ENCODE results near the gene TECTA.

TECTA gene

GRCh38 chr11:121081321-121081720, 19.7 kb upstream of the TECTA start:
- TF ChIP-seq EZH2 (optimal IDR thresholded peaks at IDR 0.05; ENCODE audit: low read depth, low read length) = no peak
- TF ChIP-seq EZH2phosphoT487 (IDR thresholded peaks at IDR 0.05; ENCODE audit: low read length) = no peak
- no peak for TF ChIP-seq CTCF (IDR thresholded peaks at IDR 0.05; ENCODE audit: low read length)
- DNase-seq = no peak
- Histone ChIP-seq H2AFZ (ENCODE audit: low read length) (no peak overlapping the region), H3K4me1 (ENCODE audit: low read length) (no peaks in the 10 kb centered on the region), H4K20me1 (ENCODE audit: insufficient read depth, low read length) (no peaks in the 10 kb centered on the region), H3F3A (ENCODE audit: insufficient read depth, low read length) (no peaks in the 10 kb centered on the region), H3K27ac (ENCODE audit: low read length) (no peak overlapping the region), H3K36me3 (replicated peaks; ENCODE audit: insufficient read depth, low read length) (0 out of 2 replicates have a peak, but pooled peaks cover 3% of the 10 kb centered on the region), H3K4me2 (ENCODE audit: low read depth, low read length) (no peak overlapping the region), H3K4me3 (ENCODE audit: low read length) (no peak overlapping the region), H3K9me2 (replicated peaks; ENCODE audit: insufficient read depth, low read length) (no peaks in the 10 kb centered on the region), H3K27me3 (replicated peaks; ENCODE audit: insufficient read depth, low read length) (no peaks in the 10 kb centered on the region), H3K9me3 (replicated peaks; ENCODE audit: insufficient read depth, low read length) (no peaks in the 10 kb centered on the region), H3K9ac (ENCODE audit: low read length) (no peak overlapping the region), H3K79me2 (ENCODE audit: low read length) (no peaks in the 10 kb centered on the region)

- no peak for TF ChIP-seq EZH2phosphoT487 (IDR thresholded peaks at IDR 0.05; ENCODE audit: low read length)
- no peak for TF ChIP-seq EZH2 (optimal IDR thresholded peaks at IDR 0.05; ENCODE audit: low read depth, low read length)
- TF ChIP-seq CTCF (IDR thresholded peaks at IDR 0.05; ENCODE audit: low read length) = no peak
- Histone ChIP-seq H3K36me3 (replicated peaks; ENCODE audit: insufficient read depth, low read length) (0 out of 2 replicates have a peak, but pooled peaks cover 3% of the 10 kb centered on the region), H3K27me3 (replicated peaks; ENCODE audit: insufficient read depth, low read length) (no peaks in the 10 kb centered on the region), H3K9ac (ENCODE audit: low read length) (no peak overlapping the region), H3K9me3 (replicated peaks; ENCODE audit: insufficient read depth, low read length) (no peaks in the 10 kb centered on the region), H3K4me3 (ENCODE audit: low read length) (no peak overlapping the region), H3F3A (ENCODE audit: insufficient read depth, low read length) (no peaks in the 10 kb centered on the region), H3K9me2 (replicated peaks; ENCODE audit: insufficient read depth, low read length) (no peaks in the 10 kb centered on the region), H3K79me2 (ENCODE audit: low read length) (no peaks in the 10 kb centered on the region), H3K27ac (ENCODE audit: low read length) (no peak overlapping the region), H2AFZ (ENCODE audit: low read length) (no peak overlapping the region), H4K20me1 (ENCODE audit: insufficient read depth, low read length) (no peaks in the 10 kb centered on the region), H3K4me1 (ENCODE audit: low read length) (no peaks in the 10 kb centered on the region), H3K4me2 (ENCODE audit: low read depth, low read length) (no peak overlapping the region)
- DNase-seq = no peak
These were observed 18.8 kb upstream of the TECTA start for GRCh38 chr11:121082219-121082618.

GRCh38 chr11:121082670-121083069, 18.4 kb upstream of the TECTA start:
- Histone ChIP-seq H3F3A (ENCODE audit: insufficient read depth, low read length) (no peaks in the 10 kb centered on the region), H3K4me1 (ENCODE audit: low read length) (no peaks in the 10 kb centered on the region), H3K9me2 (replicated peaks; ENCODE audit: insufficient read depth, low read length) (no peaks in the 10 kb centered on the region), H3K4me2 (ENCODE audit: low read depth, low read length) (no peak overlapping the region), H3K36me3 (replicated peaks; ENCODE audit: insufficient read depth, low read length) (0 out of 2 replicates have a peak, but pooled peaks cover 3% of the 10 kb centered on the region), H2AFZ (ENCODE audit: low read length) (no peak overlapping the region), H3K4me3 (ENCODE audit: low read length) (no peak overlapping the region), H4K20me1 (ENCODE audit: insufficient read depth, low read length) (no peaks in the 10 kb centered on the region), H3K79me2 (ENCODE audit: low read length) (no peaks in the 10 kb centered on the region), H3K27me3 (replicated peaks; ENCODE audit: insufficient read depth, low read length) (no peaks in the 10 kb centered on the region), H3K9me3 (replicated peaks; ENCODE audit: insufficient read depth, low read length) (no peaks in the 10 kb centered on the region), H3K9ac (ENCODE audit: low read length) (no peak overlapping the region), H3K27ac (ENCODE audit: low read length) (no peak overlapping the region)
- no peak for DNase-seq
- no peak for TF ChIP-seq EZH2phosphoT487 (IDR thresholded peaks at IDR 0.05; ENCODE audit: low read length)
- no peak for TF ChIP-seq EZH2 (optimal IDR thresholded peaks at IDR 0.05; ENCODE audit: low read depth, low read length)
- no peak for TF ChIP-seq CTCF (IDR thresholded peaks at IDR 0.05; ENCODE audit: low read length)

All from MM.1S (cell line).